NCI-H146 treated with DMSO at 0.1 percent for 48 hours (cell line): ENCODE measurements around the gene NXNL1.

Experiments used
- DNase-seq: peaks from one replicate; lab custom pipeline; 2025; ENCODE audit not compliant: unreplicated experiment; lab: John Stamatoyannopoulos, UW

The NXNL1 gene

DNA sequence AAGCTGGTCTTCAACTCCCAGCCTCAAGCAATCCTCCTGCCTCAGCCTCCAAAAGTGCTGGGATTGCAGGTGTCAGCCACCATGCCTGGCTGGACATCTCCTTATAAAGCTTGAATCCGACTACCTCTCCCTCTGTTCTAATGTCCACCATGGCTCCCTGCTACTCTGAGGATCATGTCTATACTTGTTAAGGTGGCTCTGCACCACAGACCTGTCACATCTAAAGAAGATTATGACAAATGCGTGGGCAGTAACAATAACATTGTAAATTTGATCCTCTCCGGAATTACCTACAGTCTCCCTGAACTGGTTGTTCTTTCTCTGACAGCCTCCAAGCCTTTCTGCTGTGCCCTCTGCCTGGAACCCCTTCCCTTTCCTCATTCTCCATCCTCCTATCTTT is 1.8 kb downstream of the NXNL1 start:
- no peak for DNase-seq

DNA sequence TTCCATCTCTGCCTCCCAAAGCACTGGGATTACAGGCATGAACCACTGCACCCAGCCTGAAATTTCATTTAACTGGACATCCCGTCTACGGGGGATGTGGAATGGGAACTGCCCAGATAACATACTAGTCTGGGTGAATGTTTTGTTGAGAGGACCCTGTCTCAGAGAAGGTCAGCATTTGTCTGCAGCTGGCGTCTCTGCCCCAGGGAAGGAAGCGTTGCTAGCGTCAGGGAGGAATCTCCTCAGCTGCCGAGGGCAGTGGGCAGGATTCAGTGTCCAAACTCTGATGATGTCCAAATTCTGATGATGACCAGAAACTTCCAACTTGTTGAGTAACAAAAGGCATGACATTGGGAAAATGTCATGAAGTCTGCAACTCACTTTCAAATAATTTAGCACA is 3.1 kb downstream of the NXNL1 start:
- DNase-seq: no peak

DNA sequence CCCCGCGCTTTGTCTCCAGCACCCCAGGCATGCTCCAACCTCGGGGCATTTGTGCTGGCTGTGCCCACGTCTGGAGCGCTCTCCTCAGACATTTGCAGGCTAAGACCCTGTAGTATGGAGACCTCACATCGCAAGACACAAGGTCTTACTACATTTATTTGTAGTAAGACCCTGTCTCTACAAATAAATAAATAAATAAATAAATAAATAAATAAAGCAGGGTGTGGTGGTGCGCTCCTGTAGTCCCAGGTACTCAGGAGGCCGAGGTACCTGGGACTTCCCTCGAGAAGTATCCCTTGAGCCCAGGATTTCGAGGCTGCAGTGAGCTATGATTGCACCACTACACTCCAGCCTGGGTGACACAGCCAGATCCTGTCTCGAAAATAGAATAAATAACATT is 4.6 kb downstream of the NXNL1 start:
- DNase-seq: no peak

DNA sequence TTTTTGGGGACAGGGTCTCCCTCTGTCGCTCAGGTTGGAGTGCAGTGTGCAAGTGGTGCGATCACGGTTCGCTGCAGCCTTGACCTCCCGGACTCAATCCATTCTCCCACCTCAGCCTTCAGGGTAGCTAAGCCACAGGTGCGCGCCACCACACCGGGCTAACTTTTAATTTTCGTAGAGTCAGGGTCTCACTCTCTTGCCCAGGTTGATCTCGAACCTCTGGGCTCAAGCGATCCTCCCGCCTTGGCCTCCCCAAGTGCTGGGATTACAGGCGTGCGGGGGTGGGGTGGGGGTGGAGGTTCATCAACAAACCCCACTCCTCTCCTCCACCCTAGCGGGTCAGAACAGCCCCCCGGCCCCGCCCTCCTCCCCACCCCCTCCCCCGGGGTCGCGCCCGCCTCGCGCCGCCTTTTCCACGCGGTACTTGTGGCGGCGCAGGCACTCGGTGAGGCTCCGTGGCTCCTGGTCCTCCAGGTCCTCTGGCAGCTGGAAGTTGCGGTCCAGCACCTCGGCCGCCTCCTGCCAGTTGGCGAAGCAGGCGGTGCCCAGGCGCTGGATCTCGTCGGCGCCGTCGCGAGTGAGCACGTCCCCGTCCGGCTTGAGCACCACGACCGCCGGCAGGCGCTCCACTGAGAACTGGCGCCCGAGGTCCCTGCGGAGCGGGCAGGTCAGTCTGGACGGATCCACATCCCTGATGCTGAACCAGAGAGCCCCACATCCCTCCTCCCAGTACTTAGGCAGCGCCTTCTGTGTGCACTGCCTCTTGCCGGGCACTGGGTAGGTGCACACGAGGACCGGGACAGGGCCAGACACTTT is 5.2 kb downstream of the NXNL1 start:
- no peak for DNase-seq

DNA sequence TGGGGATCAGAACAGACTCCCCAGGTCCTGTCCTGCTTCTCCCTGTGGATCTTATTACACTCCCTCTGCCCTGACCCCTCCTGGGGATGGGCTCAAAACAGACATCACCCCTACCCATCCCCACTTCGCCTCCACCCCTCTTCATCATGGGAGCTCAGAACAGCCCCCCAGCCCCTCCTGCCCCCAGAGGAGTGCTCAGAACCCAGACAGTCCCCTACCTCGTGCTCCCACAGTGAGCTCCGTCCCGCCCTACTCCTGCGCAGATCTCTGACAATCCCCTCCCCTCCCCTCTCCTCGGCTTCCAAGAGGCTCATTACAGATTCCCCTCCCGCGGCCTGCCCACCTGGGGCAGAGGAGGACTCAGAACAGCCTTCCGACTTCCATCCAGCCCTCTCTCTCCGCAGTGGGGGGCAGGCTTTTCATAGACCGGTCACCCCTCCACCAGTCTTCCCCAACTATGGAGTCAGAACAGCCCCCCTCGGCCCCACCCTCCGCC is 6.1 kb downstream of the NXNL1 start:
- DNase-seq: no peak

DNA sequence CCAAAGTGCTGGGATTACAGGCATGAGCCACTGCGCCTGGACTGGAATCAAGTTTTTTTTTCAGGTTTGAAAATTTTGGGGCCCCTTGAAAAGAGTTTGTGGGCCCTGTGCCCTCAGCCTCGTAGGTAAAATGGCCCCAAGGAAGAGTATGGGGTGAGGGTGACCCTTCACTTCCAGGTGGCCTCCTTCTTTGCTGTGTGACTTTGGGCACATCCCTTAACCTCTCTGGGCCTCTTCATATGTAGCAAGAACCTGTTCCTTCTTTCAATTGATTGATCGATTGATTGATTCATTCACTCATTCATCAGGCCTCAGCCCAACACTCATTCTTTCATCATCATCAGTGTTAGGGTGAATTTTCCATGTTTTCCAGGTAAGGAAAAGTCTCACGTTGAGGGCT is 8.9 kb downstream of the NXNL1 start:
- DNase-seq: no peak

DNA sequence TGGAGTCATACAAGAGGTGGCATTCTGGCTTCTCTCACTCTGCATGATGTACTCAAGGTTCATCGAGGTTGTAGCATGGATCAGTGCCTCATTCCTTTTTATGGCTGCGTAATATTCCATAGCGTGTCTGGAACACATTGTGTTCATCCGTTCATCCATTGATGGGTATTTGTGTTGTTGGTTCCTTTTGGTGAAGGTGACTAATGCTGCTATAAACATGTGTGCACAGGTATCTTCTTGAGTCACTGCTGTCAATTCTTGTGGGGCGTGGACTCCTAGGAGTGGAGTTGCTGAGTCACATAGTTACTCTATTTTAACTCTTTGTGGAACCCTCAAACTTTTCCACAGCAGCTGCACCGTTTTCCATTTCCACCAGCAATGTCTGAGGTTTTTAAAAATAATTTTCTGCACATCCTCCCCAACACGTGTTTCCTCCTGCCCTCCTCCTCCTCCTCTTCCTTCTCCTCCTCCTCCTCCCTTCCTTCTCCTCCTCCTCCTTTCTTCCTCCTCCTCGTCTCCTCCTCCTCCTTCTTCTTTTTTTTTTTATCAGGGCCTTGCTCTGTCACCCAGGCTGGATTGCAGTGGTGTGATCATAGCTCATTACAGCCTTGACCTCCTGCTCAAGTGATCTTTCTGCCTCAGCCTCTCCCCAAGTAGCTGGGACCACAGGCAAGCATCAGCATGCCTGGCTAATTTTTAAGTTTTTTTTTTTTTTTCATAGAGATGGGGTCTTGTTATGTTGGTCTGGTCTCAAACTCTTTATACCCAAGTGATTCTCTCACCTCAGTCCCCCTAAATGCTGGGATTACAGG is 10.3 kb downstream of the NXNL1 start:
- DNase-seq: no peak

DNA sequence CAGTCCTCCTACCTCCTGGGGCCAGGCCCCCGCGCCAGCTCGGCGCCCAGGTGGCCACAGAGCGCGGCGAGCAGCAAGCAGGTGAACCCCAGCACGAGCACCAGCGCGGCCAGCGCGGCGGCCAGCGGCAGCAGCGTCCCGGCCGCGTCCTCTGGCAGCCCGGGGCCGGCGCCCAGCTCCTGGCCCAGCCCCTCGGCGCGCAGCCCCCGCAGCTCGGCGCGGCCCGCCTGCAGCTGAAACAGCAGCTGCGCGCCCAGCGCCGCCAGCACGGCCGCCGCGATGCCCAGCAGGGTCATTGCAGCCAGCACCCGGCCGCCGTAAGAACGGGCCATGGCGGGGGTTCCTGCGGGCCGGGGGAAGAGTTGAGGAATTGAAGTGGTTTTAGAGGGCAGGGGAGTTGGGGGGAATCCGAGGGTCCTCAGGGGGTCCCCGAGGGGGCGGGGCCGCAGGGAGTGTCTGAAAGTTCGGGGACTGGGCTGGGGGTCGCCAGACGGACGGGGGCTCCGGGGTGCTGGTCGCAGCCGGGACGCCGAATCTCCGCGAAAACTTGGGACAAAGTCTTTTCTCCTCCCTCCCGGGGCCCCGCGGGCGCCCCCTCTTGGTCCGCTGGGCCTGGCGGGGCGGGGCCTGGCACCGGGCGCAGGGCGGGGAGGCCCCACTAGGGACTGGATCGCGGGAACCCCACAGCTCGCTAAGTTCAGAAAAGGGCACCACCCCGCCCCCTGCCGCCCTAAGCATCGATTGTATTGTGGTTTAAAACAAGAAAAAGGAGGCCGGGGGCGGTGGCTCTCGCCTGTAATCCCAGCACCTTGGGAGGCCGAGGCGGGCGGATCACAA is 12.4 kb downstream of the NXNL1 start, which contains the start of gene TMEM221:
Gene TMEM221, minus strand, starts transcription at position 538 of the 837 bp plus-strand sequence. Its CDS starts 206 bp downstream, at position 332.
- no peak for DNase-seq

DNA sequence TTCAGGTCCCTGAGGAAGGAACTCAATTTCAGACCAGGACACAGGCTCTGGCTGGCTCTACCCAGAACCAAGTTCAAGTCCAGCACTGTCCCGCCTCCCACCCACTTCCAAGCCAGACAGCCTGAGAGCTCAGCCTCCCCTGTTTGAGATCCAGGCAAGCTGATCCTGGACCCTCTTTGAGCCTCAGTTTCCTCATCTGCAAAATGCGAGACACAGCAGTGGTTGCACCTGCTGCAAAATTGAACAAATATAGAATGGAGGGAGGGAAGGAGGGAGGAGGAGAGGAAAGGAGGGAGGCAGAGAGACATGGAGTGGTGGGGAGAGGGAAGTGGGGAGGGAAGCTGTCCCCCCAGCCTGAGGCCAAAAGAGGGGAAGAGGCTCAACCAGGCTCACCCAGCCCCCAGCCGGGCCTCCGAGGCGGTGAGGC is 13.0 kb downstream of the NXNL1 start:
- no peak for DNase-seq

DNA sequence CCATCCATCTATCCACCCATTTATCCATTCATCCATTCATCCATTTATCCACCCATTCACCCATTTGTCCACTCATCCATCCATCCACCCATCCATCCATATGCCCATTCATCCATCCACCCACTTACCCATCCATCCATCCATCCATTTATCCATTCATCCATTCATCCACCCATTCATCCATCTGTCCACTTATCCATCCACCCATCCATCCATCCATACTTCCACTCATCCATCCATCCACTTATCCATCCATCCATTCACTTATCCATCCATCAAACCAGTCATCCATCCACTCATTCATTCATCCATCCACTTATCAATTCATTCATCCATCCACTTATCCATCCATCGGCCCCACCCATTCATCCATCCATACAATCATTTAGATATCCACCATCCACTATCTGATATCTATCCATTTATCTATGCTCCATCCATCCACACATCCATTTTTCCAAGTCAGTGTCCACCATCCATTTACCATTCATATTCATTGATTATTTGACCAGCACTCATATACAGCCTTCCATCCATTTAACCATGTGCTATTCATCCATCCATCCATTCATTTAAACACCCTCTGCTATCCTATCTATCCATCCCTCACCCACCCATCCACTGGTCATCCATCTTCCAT is 15.1 kb downstream of the NXNL1 start:
- DNase-seq: no peak

DNA sequence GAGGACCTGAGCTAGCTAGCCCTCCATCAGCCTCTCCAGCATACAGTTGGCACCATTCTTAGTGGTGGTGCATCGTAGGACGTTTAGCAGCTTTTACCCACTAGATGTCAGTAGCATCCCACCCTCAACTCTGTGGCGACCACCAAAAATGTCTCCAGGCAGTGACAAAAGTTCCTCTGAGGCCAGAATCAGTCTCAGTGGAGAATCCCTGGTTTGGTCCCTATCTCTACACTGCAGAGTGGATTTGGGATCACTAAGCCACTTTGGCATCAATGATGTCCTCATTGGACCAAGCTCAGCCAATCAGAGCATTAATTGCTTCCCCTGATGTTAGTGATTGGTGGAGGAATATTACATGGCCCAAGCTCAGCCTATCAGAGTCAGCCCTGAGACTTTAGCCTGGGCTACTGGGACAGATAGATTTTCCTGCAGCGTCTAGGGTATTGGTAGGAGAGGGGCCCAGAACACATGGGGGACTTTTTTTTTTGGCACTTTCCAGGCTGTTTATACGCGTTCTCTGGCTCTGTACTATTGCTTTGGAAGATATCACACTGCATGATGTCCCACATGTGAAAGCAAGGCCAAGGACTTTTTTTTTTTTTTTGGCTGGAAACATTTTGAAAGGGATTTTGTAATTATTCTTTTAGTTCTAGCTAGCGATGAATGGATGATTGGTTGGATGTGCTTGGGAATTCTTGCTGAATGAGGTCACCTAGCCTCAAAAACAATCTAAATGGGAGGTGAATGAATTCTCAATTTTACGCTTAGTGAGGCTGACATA is 19.3 kb downstream of the NXNL1 start:
- no peak for DNase-seq

DNA sequence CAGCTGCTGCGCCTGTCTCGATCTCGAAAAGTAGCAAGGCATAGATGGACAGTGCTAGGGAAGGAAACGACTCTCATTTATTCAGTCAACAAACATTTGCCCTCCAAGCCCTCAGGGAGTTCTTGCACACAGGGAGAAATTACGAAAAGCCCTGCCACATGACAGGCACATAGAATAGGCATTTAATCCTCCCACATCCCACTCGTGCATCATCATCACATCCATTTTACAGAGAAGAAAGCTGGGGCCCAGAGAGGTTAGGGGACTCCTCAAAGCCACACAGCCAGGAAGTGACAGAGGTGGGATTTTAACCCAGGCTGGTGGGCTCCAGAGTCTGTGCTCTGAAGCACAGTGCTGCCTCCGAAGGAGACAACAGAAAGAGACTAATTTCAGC is 23.9 kb downstream of the NXNL1 start:
- DNase-seq: no peak

DNA sequence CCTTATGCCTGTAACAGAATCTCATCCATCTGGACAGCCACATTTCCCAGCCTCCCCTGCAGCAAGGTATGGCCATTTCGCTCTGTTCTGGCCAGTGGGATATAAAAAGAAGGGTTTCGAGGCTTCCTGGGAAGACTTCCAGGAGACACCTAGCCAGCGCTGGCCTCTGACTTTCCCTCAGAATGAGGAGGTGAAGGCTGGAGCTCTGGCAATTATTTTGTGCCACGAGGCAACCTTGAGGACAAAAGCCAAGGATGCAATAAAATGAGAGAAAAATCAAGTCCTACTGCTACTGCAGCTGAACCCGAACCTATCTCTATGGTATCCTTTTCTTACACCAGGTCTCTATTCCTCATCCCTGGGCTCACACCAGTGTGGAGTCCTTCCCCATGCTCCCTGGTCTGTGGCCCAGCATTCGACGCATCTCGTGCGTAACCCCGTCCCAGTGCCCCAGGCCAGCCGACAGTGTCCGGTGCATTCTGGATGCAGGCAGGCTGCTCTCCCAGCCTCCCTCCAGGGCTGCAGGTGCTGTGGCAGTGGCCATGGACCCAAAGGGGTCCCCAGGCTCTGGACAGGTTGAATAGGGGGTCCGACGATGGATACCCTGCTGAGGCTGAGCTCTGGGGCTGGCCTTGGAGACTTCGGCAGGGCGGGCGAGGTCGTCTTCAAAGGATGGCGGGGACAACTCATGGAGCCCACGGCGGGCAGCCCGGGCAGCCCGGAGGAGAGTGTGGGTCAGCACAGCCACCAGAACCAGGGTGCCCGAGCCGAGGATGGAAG is 24.4 kb downstream of the NXNL1 start:
- DNase-seq: no peak

DNA sequence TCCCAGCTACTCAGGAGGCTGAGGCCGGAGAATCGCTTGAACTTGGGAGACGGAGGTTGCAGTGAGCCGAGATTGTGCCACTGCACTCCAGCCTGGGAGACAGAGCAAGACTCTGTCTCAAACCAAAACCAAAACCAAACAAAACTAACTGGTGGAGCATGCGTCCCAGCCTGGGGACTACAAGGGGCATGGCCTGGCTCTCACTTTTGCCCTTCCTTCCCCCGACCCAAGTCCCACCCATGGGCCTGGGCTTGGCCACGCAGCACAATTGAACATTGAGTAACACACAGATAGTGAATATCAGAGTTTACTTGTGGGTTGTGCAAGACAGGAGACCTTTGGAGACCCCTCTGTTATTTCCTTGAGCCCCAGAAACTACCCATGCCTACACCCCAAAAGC is 25.5 kb downstream of the NXNL1 start:
- no peak for DNase-seq

DNA sequence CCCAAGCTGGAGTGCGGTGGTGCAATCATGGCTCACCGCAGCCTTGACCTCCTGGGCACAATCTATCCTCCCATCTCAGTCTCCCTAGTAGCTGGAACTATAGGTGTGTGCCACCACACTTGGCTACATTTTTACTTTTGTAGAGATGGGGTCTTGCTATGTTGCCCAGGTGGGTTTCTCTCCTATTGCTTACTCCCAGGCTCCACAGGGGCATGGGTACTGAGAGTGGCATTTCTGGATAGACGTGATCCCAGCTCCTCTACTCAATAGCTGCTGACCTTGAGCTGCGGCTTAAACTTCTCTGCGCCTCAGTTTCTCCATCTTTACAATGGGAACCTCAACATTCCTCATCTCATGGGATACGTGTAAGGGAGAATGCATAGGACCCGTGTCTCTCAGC is 29.3 kb downstream of the NXNL1 start:
- no peak for DNase-seq

DNA sequence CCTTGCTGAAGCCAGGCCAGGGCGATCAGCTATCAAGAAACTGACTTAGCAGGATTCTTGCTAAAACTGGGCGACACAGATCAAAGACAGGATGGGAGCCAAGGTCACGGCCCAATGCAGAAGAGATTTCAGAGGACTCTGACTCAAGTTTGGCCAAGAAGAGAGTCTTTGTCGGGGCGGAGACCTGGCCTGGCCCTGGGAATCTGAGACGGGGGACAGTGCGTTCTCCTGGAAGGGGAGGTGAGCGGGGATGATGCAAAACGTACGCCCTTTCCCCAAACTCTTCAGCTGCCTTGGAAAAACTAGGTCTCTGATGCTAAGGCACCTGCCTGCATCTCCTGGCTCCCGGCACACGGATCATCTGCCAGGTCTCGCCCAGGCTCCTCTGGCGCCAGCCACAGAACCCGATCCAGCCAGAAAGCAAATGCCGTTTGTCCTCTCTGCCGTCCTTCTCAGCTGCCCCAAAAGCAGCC is 31.0 kb downstream of the NXNL1 start:
- DNase-seq: no peak

DNA sequence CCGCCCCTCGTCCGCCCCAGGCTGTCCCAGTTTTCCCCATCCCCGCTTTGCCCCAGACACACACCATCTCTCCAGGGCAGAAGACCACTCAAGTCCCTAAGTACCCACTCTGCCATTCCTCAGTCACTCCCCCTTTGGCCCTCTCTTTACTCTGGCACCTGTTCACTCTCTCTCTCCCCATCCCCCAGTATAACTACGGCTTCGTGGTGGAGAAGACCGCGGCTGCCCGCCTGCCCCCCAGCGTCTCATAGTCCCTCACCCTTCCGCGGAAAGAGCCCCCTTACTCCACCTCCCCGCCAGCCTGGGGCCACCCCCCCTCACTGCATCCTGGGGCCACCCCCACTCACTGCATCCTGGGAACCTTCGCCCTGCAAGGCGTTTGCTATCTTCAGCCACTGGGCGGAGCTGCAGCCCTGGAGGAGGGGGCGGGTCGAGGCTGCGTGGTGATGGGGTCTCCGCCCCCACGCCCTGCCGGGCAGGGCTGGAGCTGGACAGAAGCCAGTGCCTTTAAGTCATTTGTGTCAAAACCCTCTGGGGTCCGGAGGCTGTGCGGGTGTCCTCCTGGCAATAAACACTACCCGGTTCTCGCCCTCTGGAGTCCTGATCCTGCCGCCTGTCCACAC is 35.9 kb downstream of the NXNL1 start:
- DNase-seq: no peak

DNA sequence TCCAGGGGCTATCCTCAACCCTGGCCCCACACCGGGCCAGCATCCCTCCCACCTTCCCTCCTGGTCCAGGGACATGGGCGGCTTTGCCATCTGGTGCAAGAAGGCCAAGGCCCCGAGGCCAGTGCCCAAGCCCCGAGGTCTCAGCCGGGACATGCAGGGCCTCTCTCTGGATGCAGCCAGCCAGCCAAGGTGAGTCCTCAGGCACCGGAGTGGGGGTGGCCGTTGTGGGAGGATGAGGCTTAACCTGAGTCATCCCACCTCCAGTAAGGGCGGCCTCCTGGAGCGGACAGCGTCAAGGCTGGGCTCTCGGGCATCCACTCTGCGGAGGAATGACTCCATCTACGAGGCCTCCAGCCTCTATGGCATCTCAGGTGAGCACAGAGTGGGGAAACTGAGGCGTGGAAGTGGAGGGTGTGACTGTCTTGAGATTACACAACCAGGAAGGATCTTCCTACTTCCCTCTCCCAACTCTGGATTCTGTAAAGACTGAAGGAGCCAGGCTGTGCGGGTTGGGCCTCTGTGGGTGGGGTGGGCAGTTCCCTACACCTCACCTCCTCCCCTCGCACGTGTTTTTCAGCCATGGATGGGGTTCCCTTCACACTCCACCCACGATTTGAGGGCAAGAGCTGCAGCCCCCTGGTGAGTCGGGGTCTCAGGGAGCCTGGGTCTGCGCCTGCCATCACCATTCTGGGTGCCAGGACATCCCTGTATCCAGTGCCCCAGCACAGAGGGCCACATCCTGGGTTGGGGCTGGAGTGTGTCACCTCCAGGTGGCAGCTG is 37.1 kb downstream of the NXNL1 start:
- DNase-seq: no peak
